DMS79 (cell line): ENCODE results near the gene PRKG1.
"Not testable (repeated sequence)": the region's sequence is repeated elsewhere in the genome, so short reads cannot be mapped to it uniquely, and the experiment has no call there.

Experiments used
- DNase-seq: peaks from one replicate; lab custom pipeline; 2025; lab: John Stamatoyannopoulos, UW

The PRKG1 gene

DNA sequence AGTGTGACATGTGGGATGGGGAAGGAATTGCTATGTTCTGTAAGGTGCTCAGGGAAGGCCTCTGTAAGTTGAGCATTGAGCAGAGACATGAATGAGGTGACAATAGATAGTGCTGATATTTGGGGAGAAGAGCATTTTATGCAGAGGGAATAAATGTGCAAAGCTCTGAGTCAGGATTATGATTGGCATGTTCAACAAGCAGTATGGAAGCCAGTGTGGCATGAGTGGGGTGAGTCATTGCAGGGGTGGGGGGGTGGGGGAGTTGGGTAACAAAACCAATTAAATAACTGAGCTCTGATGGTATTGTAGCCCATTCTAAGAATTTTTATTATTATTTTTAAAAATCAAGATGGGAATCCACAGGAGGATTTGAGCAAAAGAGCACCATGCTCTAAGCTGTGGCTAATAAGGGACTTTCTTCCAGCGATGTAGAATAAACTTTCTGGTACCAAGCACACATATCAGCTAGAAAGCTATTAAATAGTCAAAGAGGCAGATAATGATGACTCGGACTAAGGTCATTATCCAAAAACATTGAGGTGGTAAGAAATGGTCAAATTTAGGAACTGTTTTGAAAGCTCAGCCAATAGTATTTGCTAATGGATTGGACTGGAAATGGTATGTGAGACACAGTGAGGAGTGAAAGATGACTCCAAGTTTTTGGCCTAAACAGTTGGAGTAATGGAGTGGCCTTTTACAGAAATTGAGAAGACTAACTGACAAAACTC is 96.4 kb downstream of the PRKG1 start:
- DNase-seq = no peak

DNA sequence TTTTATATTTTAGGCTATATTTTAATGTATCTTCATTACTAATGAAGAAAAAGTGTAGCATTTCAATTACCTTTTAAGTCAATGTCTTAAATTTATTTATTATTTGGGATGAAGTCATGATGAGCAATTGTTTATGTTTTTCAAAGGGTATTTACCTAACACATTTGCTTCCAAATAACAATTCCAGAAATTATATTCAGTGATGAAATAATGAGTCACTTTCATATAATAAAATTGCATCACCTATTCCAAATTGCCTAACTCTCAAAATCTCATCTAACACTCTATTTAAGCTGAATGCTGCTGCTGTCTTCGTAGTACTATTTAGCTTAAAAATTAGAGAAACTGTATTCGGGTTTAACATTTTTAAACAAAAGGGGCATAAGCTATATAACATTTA is 97.7 kb downstream of the PRKG1 start:
- DNase-seq = no peak

DNA sequence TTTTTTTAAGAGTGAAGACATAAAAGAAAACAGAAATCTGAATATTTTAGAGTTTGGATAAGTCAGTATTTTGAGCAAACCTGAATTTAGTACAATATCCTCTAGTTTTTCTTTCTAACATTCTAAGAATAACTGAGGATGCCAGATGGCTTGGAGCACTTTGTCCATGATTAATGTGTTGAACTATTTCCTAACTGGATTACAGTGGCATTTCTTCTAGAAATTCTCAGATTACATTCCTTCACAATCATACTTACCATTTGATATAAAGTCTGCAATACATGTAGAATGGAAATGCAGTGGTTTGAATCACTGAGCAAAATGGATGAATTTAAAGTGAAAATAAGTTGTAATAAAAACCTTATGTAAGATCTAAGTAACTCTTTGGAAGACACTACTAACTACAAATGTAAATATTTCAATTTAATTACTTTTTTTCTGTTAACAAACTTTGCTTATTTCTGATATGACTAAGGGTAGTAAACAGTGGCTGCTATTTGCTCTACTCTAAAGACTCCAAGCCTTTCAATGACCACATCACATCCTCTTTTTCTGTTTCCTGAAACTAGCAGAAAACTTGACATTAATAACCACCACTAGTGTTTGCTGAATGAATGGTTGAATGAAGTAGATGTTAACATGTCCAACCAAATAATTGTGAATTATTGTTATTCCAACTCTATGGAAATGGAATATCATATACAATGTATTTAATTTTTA is 102.8 kb downstream of the PRKG1 start:
- no peak for DNase-seq

DNA sequence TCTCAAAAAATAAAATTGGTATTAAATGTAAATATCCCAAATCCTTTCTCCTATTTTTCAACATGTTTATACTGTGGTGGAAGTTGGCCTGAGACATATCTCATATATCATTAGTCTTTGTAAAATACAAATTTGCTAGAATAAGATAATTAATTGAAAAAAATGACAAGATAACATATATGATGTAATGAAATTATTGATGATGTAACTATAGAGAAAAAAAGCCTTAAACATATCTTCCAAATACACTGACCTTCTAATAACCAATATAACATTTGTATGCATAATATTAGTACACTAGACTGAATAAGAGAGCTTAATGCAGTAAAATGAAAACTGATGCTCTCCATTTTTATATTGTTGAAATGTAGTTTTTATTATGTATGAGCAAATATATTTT is 104.3 kb downstream of the PRKG1 start:
- DNase-seq = no peak

DNA sequence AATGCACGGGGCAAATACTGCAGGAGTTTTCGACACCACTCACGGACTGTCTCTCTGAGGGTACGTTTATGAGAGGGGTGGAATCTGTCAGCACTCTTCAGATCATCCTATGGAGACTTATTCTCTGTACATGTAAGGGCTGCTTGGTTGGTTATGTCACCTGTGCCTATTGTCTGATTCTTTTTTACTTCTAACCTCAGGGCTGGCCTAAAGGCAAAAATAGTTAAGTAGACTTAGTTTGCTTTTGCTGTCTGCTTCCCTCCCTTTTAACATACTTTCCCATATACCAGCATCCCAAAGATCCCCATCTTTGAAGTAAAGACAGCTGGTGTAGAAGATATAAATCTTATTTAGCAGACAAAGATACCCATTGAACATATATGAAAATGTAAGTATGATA is 105.9 kb downstream of the PRKG1 start:
- DNase-seq = no peak

DNA sequence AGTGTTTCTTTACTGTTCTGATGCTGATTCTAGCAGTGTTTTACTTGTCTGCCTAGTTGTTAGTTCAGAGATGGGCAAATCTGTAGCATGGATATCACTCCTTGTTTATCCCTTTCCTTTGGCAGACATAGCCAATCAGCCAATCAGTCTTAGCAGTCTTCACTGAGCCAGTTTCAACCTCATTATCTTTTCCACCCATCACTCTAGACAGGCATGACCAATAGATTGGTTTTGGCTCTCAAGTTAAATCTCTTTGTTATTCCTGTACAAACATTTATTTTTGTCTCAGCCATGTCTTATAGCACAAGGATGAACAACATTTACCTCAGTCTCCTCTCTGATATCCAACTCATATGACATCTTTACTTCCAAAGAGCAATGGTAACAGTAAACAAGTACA is 109.5 kb downstream of the PRKG1 start:
- DNase-seq = no peak

DNA sequence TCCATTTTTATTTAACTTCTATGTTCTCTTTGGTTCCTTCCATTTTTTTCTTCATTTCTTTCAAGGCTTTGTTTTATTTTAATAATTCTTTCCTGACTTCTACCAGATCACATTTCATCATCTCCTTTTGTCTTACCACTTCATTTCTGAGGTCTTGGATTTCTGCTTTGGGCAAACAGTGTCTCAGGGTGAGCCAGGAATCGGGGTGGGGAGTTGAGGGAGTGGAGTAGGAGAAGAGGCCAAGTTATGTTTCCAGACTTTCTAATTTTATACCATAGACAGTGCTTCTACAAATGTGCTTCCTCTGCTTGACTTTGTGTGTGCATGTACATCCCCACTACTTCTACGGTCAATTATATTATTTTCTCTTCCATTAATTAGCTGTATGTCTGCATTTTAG is 112.1 kb downstream of the PRKG1 start:
- no peak for DNase-seq

DNA sequence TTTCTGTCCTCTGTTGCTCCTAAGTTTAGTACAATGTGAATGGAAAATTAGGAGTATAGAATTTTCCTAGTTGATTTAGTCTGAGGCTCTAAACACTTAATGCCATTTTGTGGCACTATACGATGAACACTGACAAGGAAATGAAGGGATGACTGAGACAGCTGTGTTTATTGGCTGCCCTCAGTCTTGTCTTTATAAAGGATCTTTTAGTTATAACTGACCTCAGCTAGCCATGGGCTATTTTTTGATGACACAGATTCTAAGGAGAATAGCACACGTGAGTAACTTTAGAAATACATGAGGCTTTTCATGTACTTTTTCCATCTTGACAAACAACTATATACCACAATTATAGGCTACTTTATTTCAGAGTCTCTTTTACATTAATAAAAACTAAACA is 113.7 kb downstream of the PRKG1 start:
- no peak for DNase-seq

DNA sequence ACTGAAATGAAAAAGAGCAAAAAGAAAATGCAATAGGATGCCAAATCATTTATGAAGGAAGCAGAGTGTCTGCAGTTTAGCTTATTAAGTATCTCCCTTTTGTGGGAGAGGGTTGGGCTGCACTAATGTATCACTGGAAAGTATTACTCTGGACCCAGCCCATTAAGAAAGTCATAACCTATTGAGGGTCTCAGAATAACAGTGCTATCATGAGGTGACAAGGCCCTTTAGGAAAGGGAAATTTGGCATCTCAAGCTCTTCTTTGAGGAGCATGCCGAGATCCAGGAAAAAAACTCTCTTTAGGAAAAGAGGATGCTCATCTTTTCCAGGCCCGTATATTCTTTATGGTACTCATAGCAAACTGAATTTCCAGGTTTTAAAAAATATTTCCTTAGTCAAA is 114.6 kb downstream of the PRKG1 start:
- no peak for DNase-seq

DNA sequence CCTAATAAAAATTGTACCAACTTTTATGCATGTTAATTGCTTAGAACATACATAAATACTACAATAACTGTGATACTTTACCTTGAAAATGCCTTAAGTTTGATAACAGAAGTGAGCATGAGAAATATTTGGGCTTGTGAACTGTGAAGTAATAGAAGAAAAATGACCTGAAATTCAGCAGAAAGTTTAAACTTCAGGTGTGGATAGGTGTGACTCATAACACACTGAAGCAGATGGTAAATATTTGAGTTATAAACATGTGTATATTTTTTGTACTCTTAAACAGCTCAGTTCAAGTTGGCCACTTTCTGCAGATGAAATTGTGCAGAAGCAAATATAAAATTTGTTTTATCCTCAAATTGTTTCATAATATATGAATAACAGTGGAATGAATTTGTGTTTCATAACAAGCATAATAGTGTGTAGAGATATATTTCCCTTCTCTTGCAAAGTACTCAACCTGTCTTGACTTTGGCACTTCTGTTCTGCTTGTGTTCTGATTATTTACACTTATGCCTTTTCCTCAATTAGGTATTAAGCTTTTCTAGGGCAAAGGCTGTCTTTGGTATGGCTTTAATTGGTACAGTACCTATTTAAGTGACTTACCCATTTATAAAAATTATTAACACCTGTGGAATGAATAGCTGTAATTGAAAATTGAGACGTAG is 122.4 kb downstream of the PRKG1 start:
- DNase-seq = no peak

DNA sequence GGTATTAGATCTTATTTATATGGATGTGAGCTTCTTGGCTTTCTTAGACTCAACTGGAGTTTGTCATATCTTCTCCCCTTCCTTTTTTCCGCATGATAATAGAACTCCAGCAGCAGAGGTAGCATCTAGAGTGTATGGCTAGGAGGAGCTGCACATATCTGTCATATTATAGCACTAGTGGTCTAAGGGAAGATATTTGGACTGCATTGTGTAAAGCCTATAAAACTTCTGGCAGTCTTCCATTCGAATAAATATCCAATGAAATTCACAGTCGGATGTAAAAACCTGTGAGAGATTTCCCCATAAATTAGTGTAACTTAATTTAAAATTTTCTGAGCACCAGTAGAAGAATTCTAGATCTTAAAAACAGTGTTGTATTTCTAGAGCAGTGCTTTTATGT is 123.9 kb downstream of the PRKG1 start:
- no peak for DNase-seq

DNA sequence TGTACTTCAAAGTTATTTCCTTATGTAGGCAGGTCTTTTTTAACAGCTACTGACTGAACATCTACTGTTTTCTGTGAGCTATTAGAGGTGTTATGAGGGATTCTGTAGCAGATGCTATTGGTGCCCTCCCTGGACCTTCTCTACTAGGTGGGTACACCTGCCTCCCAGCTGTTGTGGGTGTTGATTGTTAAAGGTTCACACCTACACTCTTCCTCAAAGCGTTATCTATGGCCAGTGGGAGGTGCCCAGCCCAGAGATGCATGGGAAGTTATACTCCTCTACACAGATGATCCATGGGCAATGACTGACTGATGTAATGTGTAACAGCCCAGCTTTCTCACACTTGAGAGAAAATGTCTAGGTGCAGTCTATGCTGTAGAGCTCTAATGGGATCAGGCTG is 127.7 kb downstream of the PRKG1 start:
- DNase-seq = no peak

DNA sequence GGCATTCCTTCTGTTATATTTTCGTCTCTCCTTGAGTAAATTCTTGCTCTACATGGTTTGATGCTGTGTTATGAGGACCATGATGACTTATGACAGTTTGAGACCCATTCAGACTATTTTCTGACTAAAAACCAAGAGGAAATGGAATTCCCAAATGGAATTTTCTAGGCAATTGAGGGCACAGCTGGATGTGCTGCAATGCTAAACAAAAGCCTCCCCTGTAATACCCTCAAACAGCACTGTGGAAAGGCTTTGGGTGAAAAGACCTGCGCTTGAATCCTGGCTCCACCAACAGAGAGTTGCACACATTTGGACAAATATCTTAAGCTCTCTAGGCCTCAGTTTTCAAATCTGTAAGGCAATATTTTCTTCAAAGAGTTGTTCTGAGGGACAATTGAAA is 129.1 kb downstream of the PRKG1 start:
- no peak for DNase-seq

DNA sequence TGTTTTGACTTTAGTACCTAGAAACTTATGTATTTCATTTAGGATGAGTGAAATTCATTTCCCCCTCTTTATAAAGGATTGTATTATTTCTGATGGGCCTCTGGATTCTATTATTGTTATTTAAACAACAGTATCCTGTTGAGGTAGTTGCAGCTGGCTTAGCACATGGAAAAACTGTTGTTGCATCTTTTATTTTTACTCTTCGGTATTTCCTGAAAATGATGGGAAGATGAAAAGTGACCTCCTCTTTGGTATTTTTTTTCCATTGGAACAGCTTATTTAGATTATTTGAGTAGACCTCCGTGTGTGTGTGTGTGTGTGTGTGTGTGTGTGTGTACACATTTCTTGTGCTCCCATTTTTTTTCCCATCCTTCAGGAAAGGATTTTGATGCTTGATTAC is 129.8 kb downstream of the PRKG1 start:
- DNase-seq = no peak

DNA sequence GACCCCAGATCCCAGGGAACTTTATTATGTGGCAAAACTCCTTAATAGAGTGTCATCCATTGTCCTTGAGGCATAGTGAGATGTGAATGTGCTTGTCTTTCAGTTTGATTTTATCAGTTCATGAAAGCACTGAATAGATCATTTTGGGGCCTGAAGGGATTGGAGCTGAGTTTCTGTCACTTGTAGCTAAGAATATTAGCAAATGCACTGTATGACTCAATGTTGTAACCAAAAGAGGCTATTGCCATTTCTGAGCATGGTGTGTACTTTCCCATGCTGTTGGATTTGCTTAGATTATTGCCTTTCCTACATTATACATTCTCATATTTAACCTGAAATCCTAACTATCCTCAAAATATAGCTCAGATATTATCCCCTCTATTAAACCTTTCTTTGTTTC is 130.4 kb downstream of the PRKG1 start:
- no peak for DNase-seq

DNA sequence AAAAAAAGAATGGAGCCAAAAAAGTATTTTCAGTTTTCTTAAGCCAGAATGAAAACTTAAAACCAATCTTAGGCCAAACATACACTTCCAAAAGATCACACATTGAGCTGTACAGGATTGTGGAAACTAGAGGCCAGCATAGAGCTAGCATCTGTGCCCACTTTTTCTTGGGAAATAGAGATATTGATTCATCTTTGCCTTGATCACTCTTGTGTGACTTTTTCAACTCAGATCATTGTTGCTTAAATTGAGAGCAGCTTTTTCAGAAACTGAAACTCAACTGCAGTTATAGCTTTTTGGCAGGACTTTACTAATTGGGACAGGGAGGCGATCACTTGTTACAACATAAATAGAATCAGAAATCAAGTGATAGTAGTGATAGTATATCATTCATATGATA is 132.2 kb downstream of the PRKG1 start:
- DNase-seq = no peak

DNA sequence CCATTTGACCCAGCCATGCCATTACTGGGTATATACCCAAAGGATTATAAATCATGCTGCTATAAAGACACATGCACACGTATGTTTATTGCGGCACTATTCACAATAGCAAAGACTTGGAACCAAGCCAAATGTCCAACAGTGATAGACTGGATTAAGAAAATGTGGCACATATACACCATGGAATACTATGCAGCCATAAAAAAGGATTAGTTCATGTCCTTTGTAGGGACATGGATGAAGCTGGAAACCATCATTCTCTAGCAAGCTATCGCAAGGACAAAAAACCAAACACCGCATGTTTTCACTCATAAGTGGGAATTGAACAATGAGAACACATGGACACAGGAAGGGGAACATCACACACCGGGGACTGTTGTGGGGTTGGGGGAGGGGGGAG is 138.7 kb downstream of the PRKG1 start:
- DNase-seq = not testable (repeated sequence)

DNA sequence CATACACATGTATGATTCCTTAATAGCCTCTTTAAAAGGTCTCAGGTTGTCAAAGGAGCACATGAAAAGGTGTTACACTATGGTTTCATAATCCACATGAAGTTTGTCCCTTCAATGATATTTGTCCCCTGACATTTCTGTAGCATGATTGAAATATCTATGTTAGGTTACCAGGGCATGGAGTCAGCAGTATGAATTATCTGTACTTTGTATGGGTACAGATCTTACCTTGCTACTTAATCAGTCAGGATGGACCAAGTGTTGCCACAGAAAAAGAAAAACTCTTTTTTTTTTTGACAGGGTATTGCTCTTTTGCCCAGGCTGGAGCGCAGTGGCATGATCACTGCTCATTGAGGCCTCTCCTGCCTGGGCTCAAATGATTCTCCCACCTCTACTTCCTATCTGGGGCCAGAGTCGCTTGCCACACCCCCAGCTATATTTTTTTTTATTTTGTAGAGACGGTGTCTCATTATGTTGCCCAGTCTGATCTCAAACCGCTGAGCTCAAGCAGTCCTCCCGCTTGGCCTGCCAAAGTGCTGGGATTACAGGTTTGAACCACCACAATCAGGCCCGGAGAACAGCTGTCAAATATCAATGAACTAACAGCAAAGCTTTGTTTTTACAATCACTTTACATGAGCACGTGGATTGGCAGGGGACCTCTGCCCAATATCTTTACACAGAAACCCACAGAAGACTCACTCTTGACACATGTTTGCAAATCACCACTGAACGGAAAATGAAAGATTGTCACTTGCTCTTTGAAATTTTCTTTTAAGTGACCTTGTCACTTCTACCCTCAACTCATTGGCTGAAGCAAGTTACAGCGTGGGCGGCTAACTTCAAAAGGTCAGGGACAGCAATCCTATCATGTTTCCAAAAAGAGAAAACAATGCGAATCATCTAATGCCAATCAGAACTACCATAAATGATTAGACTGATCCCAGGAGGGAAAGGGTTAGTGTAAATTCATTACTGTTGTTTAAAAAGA is 140.2 kb downstream of the PRKG1 start:
- DNase-seq = no peak

DNA sequence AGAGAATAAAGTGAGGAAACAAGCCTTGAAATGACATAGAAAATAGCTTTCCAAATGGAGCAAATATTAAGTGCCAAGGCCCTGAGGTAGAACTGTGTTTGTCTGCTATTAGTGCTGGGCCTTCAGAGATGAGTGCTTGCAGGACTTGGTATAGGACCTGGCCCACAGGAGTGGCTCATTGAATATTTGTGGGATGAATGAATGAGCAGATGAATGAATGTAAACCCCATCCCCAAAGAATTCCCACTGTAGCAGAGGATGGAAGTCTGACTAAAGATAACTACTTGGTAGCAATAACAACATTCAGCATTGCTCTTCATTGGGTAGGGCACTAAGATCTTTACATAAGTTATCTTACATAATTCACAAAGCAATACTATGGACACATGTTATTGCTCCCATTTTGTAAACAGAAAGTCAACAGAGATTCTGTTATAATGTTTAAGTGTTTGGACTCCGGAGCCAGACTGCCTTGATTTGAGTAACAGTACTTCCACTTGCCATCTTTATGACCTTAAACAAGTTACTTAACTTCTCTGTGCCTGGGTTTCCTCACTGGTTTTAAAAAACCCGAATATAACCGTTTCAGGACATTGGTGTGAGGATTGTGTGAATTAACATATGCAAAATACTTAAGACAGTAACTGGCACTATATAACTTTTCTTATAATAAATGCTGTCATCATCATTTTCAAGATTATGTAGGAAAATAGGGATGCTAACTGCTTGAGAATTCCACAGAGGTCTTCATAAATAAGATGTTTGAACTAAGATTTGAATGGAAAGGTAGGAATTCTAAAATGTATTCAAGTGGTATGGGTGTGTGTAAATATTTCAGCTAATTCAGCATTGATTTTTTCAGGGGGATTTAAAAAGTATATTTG is 141.9 kb downstream of the PRKG1 start:
- DNase-seq = no peak

DNA sequence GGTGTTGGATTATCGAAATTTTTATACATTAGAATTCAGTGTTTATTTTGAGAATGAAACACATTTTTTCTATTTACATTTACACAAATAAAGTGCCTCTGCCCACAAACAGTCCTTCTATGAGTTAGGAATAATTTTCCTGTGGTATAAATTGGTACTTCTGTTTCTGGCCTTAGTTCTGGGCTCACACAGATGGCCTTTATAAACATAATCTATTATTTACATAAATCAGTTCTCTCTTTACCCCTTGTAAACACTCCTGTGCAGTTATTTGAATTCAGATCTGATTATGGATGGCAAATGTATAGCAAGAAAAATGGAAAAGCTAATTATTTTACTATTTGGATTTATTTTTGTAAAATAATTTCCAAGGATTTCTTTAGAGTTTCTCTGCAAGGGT is 143.2 kb downstream of the PRKG1 start:
- no peak for DNase-seq

DNA sequence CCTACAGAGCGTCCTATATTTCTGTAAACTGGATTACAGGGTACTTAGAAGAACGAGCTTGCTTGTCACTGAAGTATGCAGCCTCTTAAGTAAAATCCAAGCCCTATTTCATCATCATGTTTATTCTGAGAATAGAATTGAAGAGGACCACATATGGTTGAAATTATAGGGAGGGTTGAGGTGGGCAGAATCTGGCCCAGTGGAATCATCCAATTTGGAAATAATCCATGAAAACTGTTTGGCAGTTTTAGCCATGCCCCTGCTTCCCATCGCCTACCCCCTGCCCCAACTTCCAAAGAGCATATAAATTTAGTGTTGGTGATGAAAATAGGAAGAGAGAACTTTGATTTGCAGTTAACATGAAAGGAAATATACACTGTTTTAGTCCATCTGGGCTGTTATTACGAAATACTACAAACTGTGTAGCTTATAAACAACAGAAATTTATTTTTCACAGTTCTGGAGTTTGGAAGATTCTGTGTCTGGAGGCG is 150.4 kb downstream of the PRKG1 start:
- DNase-seq = no peak
